ENCODE results near the gene CALCOCO1.
A peak's percentile ranks its signal among the peaks of the same experiment; 100 is the strongest.

DNA sequence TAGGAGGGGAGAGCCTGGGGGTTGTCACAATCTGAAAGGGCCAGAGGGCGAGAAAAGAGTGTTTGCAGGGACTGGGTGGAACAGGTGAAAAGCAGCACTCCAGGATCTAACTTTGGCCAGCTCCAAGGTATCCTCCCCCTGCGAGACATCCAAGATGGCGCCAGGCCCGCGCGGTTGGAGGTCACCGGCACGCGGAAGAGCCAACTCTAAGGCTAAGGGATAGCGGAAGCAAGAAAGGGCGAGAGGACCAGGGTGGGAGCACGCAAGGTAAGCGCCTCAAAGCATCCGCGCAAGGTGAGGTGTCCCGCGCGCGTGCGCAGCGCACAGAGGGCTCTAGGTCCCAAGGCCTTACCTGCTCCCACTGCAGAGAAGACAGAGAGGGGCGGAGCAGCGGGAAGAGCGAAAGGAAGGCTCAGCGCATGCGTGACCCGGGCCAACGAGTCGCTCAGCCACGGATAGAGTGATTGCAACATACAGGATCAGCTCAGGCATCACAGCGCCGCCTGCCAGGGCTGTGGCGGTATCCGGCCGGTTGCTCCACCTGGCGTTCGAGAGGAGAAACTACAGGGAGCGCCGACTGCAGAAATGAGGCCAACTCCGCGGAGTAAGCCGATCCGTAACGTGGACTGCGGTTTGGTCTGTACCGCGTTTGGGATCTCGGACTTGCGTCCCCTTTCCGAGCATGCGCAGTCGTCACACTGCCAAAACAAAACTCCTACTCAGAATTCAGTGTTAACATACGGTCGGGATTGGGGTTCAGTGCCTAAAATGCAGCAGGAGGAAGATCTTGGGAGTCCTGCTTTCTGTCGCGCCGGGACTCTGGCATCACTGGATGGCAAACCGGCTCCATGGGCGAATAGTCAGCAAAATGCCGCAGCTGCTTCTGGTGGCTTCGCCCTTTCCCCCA, 51.3 kb downstream of the CALCOCO1 start, which contains the start of gene ATP5MC2:
- TF ChIP-seq, protein P1, sequence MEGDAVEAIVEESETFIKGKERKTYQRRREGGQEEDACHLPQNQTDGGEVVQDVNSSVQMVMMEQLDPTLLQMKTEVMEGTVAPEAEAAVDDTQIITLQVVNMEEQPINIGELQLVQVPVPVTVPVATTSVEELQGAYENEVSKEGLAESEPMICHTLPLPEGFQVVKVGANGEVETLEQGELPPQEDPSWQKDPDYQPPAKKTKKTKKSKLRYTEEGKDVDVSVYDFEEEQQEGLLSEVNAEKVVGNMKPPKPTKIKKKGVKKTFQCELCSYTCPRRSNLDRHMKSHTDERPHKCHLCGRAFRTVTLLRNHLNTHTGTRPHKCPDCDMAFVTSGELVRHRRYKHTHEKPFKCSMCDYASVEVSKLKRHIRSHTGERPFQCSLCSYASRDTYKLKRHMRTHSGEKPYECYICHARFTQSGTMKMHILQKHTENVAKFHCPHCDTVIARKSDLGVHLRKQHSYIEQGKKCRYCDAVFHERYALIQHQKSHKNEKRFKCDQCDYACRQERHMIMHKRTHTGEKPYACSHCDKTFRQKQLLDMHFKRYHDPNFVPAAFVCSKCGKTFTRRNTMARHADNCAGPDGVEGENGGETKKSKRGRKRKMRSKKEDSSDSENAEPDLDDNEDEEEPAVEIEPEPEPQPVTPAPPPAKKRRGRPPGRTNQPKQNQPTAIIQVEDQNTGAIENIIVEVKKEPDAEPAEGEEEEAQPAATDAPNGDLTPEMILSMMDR (IDR thresholded peaks at IDR 0.05), result peak; percentile 97 to 100 (median 100)
- peak in 1 of 2 donors; percentile 76 for TF ChIP-seq POLR2A (IDR thresholded peaks at IDR 0.05)

Data from adrenal gland (tissue), 5 donors.